ENCODE measurements around the gene POU2AF2.

GRCh38 chr11:111207213-111207612 lies 38.3 kb upstream of the POU2AF2 start:
- TF ChIP-seq, protein P1, sequence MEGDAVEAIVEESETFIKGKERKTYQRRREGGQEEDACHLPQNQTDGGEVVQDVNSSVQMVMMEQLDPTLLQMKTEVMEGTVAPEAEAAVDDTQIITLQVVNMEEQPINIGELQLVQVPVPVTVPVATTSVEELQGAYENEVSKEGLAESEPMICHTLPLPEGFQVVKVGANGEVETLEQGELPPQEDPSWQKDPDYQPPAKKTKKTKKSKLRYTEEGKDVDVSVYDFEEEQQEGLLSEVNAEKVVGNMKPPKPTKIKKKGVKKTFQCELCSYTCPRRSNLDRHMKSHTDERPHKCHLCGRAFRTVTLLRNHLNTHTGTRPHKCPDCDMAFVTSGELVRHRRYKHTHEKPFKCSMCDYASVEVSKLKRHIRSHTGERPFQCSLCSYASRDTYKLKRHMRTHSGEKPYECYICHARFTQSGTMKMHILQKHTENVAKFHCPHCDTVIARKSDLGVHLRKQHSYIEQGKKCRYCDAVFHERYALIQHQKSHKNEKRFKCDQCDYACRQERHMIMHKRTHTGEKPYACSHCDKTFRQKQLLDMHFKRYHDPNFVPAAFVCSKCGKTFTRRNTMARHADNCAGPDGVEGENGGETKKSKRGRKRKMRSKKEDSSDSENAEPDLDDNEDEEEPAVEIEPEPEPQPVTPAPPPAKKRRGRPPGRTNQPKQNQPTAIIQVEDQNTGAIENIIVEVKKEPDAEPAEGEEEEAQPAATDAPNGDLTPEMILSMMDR (IDR thresholded peaks at IDR 0.05), result no peak
- no peak for TF ChIP-seq POLR2A (IDR thresholded peaks at IDR 0.05)

Data from esophagus squamous epithelium (tissue), 4 donors.